ENCODE results near the gene CDK5. TPM values are rescaled to one million over a fixed set of nuclear protein-coding genes. Genes with fewer than 3 reads are reported as not detected.

Gene CDK5
- total RNA-seq, 1 donor: 17.0 TPM

DNA sequence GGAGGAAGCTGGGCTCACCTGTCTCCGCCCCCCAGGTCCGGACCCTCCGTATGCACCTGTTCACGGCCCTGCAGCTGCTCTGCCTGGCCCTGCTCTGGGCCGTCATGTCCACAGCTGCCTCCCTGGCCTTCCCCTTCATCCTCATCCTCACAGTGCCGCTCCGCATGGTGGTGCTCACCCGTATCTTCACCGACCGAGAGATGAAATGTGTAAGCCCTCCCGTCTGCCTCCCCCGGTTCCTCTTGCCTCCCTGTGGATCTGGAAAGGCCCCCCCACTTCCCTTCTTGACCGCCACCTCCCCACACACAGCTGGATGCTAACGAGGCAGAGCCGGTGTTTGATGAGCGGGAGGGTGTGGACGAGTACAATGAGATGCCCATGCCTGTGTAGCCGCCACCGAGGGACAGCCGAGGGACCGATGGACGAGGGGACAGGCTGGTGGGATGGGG lies 18.3 kb upstream of the CDK5 start:
- H4K20me1 ChIP-seq (ENCODE audit: insufficient read depth, low read length): peaks cover 21% of the 10 kb centered on the region

DNA sequence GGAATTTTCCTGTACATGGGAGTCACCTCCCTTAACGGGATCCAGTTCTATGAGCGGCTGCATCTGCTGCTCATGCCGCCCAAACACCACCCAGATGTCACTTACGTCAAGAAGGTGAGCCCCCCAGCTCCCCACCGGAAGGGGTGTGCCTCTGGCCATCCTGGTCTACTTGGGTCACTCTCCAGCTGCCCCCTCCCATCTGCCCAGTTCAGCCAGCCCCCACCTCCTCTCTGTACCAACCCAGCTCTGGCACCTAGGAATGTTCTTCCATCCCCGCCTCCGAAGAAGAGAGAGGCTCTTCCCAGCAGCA lies 17.9 kb upstream of the CDK5 start:
- TF ChIP-seq CTCF (IDR thresholded peaks at IDR 0.05; ENCODE audit: extremely low read depth, low read depth, low read length): no peak
- H3K9me3 ChIP-seq (ENCODE audit: low read depth, low read length): no peaks in the 10 kb centered on the region
- H3K27me3 ChIP-seq (ENCODE audit: insufficient read depth, low read length): no peaks in the 10 kb centered on the region
- DNase-seq (ENCODE audit: insufficient read length, low spot score, missing footprints): peak; percentile 81
- H2AFZ ChIP-seq (ENCODE audit: low read length): no peak overlapping the region
- no peak overlapping the region for H3K4me3 ChIP-seq (ENCODE audit: insufficient read depth, low read length)
- no peak overlapping the region for H3K27ac ChIP-seq (ENCODE audit: low read depth, low read length)
- H3K4me1 ChIP-seq (ENCODE audit: insufficient read depth, low read length): peaks cover 8% of the 10 kb centered on the region
- H4K20me1 ChIP-seq (ENCODE audit: insufficient read depth, low read length): peaks cover 21% of the 10 kb centered on the region
- H3K4me2 ChIP-seq (ENCODE audit: insufficient read depth, low read length): no peak overlapping the region
- peaks cover 28% of the 10 kb centered on the region for H3K79me2 ChIP-seq (ENCODE audit: insufficient read depth, low read length)
- H3K36me3 ChIP-seq (ENCODE audit: insufficient read depth, low read length): peaks cover 41% of the 10 kb centered on the region

More for the DNA sequence above, 18.3 kb upstream of the CDK5 start:
- Histone ChIP-seq H2AFZ (ENCODE audit: low read length) (no peak overlapping the region), H3K4me1 (ENCODE audit: insufficient read depth, low read length) (peaks cover 10% of the 10 kb centered on the region), H3K27me3 (ENCODE audit: insufficient read depth, low read length) (no peaks in the 10 kb centered on the region), H3K27ac (ENCODE audit: low read depth, low read length) (no peak overlapping the region), H3K4me3 (ENCODE audit: insufficient read depth, low read length) (no peak overlapping the region), H3K4me2 (ENCODE audit: insufficient read depth, low read length) (no peak overlapping the region), H3K9me3 (ENCODE audit: low read depth, low read length) (no peaks in the 10 kb centered on the region), H3K79me2 (ENCODE audit: insufficient read depth, low read length) (peaks cover 28% of the 10 kb centered on the region), H3K36me3 (ENCODE audit: insufficient read depth, low read length) (peaks cover 41% of the 10 kb centered on the region)
- no peak for TF ChIP-seq CTCF (IDR thresholded peaks at IDR 0.05; ENCODE audit: extremely low read depth, low read depth, low read length)
- DNase-seq (ENCODE audit: insufficient read length, low spot score, missing footprints): no peak

DNA sequence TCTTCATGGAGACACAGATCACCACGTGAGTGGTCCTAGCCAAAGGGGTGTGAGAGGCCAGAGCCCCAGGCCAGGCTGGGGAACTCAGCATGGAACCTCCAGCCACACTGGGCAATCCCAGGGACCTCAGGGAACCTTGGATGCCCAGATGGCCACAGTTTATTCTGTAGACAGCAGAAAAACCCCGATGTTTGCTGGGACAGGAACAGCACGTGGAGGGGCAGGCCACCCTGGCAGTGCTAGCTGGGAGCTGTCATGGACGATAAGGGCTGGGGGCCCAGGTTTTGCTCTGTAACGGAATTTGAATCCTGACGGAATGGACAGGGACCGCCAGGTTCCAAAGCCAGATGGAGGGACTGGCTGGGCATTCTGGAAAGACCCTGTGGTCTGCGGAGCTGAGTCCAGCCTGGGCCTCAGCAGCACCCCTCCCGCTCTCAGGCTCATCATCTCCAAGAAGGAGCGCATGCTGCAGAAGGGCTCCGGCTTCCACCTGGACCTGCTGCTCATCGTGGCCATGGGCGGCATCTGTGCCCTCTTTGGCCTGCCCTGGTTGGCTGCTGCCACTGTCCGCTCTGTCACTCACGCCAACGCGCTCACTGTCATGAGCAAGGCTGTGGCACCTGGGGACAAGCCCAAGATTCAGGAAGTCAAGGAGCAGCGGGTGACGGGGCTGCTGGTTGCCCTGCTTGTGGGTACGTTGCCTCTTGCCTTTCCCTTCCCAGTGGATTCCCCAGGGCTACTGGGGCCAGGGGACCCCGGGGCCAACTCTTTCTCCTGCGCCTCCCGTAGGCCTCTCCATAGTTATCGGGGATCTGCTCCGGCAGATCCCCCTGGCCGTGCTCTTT lies 17.3 kb upstream of the CDK5 start:
- Histone ChIP-seq H2AFZ (ENCODE audit: low read length) (no peak overlapping the region), H3K36me3 (ENCODE audit: insufficient read depth, low read length) (peaks cover 44% of the 10 kb centered on the region)

More for the DNA sequence above, 17.3 kb upstream of the CDK5 start:
- H4K20me1 ChIP-seq (ENCODE audit: insufficient read depth, low read length): peaks cover 20% of the 10 kb centered on the region
- no peaks in the 10 kb centered on the region for H3K27me3 ChIP-seq (ENCODE audit: insufficient read depth, low read length)
- peaks cover 24% of the 10 kb centered on the region for H3K79me2 ChIP-seq (ENCODE audit: insufficient read depth, low read length)
- H3K4me1 ChIP-seq (ENCODE audit: insufficient read depth, low read length): peaks cover 8% of the 10 kb centered on the region
- H3K27ac ChIP-seq (ENCODE audit: low read depth, low read length): no peak overlapping the region
- no peak for TF ChIP-seq CTCF (IDR thresholded peaks at IDR 0.05; ENCODE audit: extremely low read depth, low read depth, low read length)
- H3K4me2 ChIP-seq (ENCODE audit: insufficient read depth, low read length): no peak overlapping the region
- H3K4me3 ChIP-seq (ENCODE audit: insufficient read depth, low read length): no peak overlapping the region
- DNase-seq (ENCODE audit: insufficient read length, low spot score, missing footprints): peak; percentile 83
- H3K9me3 ChIP-seq (ENCODE audit: low read depth, low read length): no peaks in the 10 kb centered on the region
